Right cardiac atrium (tissue), 5 donors: ENCODE results near the gene PDF. TPM values are rescaled to one million over a fixed set of nuclear protein-coding genes. Genes with fewer than 3 reads are reported as not detected.
A peak's percentile ranks its signal among the peaks of the same experiment; 100 is the strongest.

Source experiments
- ATAC-seq, 2 donors: fragments of 200-7000 bp; cut with Tn5 transposase; one replicate each; pipeline versions ENCODE4 v1.8.0 to v1.9.1; 2020; ENCODE audit warnings: moderate library complexity in 2 of 2, mild to moderate bottlenecking in 1 of 2
- DNase-seq, 3 donors: peaks; one replicate each; pipeline ENCODE4 v3.0.0-alpha.2; 2020
- H3K27ac ChIP-seq: one replicate; pipeline ENCODE4 v1.5.1; 2013; ENCODE audit warnings: mild to moderate bottlenecking, low read length, control low read depth, moderate library complexity
- H3K27me3 ChIP-seq: one replicate; pipeline ENCODE4 v1.6.1; 2013; ENCODE audit not compliant: control insufficient read depth, insufficient read depth
- H3K4me1 ChIP-seq: one replicate; pipeline ENCODE4 v1.6.1; 2013; ENCODE audit warnings: low read length; ENCODE audit not compliant: control insufficient read depth, insufficient read depth
- H3K4me3 ChIP-seq: one replicate; pipeline ENCODE4 v1.5.1; 2013; ENCODE audit warnings: low read length, control low read depth
- H3K9me3 ChIP-seq: one replicate; pipeline ENCODE4 v1.6.1; 2013; ENCODE audit warnings: low read length; ENCODE audit not compliant: control insufficient read depth
- WGBS: extraction: QIAGEN DNeasy Blood & Tissue Kit; methylation state at CpG from one replicate; pipeline ENCODE4 v1.1.7; 2013; 5-methylcytosine and 5-hydroxymethylcytosine counted together
- intact Hi-C, 4 donors: fragments of 100-400 bp; cut with DNase I; formaldehyde crosslinking; loops; one replicate each; pipeline versions ENCODE4 v1.11.0 to v1.14.0; 2022 to 2023
- long read RNA-seq, 4 donors: library from polyadenylated mRNA; unstranded; transcript quantifications; one replicate each; pipeline ENCODE4 v2.0.0, GENCODE V29; 2020 to 2021
- polyA plus RNA-seq: library from polyadenylated mRNA; stranded (reverse); fragments of 200-250 nt; gene quantifications from one replicate; pipeline ENCODE4 v1.2.3, GENCODE V29; 2013
- total RNA-seq, 4 donors: library from RNA; stranded (reverse); fragmentation: NEBNext Ultra II Directional; extraction: Animal tissue kit (Norgen Biotek cat#: 25700); gene quantifications; one replicate each; pipeline ENCODE4 v1.2.1, GENCODE V29; 2021
- donor health status: healthy with polysubstance abuse.
- donor health status: DM: no; HTN: yes; CAD: no.
- donor health status: DM: no; HTN: no; CAD: no.
- donor health status: DM: no; HTN: yes; CAD: no; lungs with severe emphysema.
- donor health status: DM: yes; HTN: yes; CAD: no.

PDF gene, protein sequence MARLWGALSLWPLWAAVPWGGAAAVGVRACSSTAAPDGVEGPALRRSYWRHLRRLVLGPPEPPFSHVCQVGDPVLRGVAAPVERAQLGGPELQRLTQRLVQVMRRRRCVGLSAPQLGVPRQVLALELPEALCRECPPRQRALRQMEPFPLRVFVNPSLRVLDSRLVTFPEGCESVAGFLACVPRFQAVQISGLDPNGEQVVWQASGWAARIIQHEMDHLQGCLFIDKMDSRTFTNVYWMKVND
- total RNA-seq: 1 to 10 TPM; 4.7 to 5.7 (median 4.9) TPM
- polyA plus RNA-seq: 2.9 TPM
- long read RNA-seq, donor 1, transcript PDF-201 (2 exons, 1,158 nt): major isoform, 10 of 10 reads
- long read RNA-seq, donor 1, partial matches to known transcripts: 0 of 10 reads
- long read RNA-seq, donor 1, other reads (novel, unspliced or antisense): 0 of 10 reads
- long read RNA-seq, donor 2, transcript PDF-201 (2 exons, 1,158 nt): major isoform, 9 of 9 reads
- long read RNA-seq, donor 2, partial matches to known transcripts: 0 of 9 reads
- long read RNA-seq, donor 2, other reads (novel, unspliced or antisense): 0 of 9 reads
- long read RNA-seq, donor 3, partial matches to known transcripts: 0 of 7 reads
- long read RNA-seq, donor 3, other reads (novel, unspliced or antisense): 4 of 7 reads
- long read RNA-seq, donor 4, partial matches to known transcripts: 0 of 4 reads
- long read RNA-seq, donor 4, other reads (novel, unspliced or antisense): 0 of 4 reads

DNA sequence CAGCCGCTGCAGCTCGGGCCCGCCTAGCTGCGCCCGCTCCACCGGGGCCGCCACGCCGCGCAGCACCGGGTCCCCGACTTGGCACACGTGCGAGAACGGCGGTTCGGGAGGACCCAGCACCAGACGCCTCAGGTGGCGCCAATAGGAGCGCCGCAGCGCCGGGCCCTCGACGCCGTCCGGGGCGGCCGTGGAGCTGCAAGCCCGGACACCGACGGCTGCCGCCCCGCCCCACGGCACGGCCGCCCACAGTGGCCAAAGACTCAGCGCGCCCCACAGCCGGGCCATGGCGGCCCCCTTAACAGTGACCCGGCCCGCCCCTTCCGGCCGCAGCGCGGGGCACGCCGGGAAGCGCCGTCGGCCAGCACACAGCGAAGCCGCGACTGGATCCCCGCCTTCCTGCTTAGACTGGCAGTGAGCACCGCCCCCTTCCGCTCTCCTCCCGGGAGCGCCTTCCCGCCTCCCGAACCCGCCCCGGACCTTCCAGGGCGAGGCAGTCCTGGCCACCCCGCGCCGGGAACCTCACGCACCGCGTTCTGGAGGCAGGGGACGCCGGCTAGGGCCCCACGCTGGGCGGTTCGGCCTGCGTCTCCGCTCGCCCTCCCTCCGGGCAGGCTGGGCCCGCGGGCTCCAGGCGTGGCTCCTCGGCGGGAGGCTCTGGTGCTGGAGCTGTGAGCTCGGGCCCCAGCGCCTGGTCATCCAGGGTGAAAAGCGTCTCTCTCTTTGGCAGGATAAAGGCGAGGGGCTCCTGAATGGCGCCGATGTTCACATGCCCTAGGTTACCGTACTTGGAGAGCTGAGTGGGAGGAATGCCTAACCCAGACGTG lies at the start of gene PDF:
TSS of gene PDF (minus strand) at position 303 of the 824 bp plus-strand sequence. CDS start at position 285, 18 bp downstream.
- H3K4me1 ChIP-seq: peaks cover 6% of the 10 kb centered on the region
- WGBS: under 1% methylated on average over 93 of the region's 93 CpGs
- intact Hi-C loops: no loop called here

GRCh38 chr16:69378760-69379159 lies 48.4 kb upstream of the PDF start:
- intact Hi-C loops: no loop called here
- no peak for ATAC-seq
- H3K4me3 ChIP-seq: no peak overlapping the region
- no peak overlapping the region for H3K27ac ChIP-seq
- WGBS: 74% methylated on average over 1 of the region's 1 CpG
- DNase-seq: no peak
- H3K9me3 ChIP-seq: no peaks in the 10 kb centered on the region
- H3K4me1 ChIP-seq: no peaks in the 10 kb centered on the region
- no peaks in the 10 kb centered on the region for H3K27me3 ChIP-seq

More for the DNA sequence above, at the start of gene PDF:
- Histone ChIP-seq H3K9me3 (no peaks in the 10 kb centered on the region), H3K27me3 (no peaks in the 10 kb centered on the region), H3K4me3 (peak within 1 kb of the TSS; percentile 78), H3K27ac (peak within 1 kb of the TSS; percentile 89)
- DNase-seq (peak; percentile 96 to 98 (median 97)), ATAC-seq (peak; percentile 97 to 98)

DNA sequence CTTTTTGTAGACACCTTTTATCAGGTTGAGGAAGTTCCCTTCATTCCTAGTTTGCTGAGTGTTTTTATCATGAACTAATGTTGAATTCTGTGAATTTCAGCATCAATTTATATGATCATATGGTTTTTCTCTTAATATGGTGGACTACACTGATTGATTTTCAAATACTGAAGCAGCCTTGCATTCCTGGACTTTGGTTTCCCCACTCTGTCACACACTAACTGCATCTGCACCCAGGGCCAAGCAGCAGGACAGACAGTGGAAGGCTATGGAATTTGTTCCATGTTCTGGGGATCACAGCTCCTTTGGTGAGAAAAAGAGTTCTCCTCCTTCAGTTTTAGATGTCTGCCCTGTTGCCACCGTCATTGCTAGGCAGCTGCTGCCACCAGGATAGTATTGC lies 47.6 kb upstream of the PDF start:
- H3K4me3 ChIP-seq: no peak overlapping the region
- intact Hi-C loops: no loop called here
- 97% methylated on average over 1 of the region's 1 CpG for WGBS
- no peaks in the 10 kb centered on the region for H3K27me3 ChIP-seq
- no peaks in the 10 kb centered on the region for H3K4me1 ChIP-seq
- no peak overlapping the region for H3K27ac ChIP-seq
- H3K9me3 ChIP-seq: no peaks in the 10 kb centered on the region
- ATAC-seq (no peak), DNase-seq (no peak)

DNA sequence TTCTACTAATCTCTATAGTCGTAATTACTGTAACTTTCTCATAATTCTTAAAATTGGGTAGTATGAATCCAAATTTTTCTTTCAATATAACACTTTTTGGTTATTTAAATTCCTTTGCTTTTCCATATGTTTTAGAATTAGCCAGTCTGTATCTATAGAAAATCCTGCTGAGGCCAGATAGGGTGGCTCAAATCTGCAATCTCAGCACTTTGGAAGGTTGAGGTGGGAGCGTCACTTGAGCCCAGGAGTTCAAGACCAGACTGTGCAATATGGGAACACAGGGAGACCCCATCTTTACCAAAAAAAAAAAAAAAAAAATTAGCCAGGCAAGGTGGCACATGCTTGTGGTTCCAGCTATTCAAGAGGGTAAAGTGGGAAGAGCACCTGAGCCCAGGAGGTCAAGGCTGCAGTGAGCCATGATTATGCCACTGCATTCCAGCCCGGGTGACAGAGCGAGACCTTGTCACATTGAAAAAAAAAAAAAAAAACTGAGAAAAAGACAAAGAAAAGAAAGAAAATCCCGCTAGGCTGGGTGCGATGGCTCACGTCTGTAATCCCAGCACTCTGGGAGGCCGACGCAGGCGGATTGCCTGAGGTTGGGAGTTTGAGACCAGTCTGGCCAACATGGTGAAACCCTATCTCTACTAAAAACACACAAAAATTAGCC lies 46.1 kb upstream of the PDF start:
- no peaks in the 10 kb centered on the region for H3K4me1 ChIP-seq
- ATAC-seq (no peak), DNase-seq (no peak)
- no peak overlapping the region for H3K4me3 ChIP-seq
- H3K9me3 ChIP-seq: no peaks in the 10 kb centered on the region
- no peak overlapping the region for H3K27ac ChIP-seq
- 96% methylated on average over 10 of the region's 10 CpGs for WGBS
- intact Hi-C loops: no loop called here
- H3K27me3 ChIP-seq: no peaks in the 10 kb centered on the region

GRCh38 chr16:69373019-69373418 lies 42.6 kb upstream of the PDF start:
- Histone ChIP-seq H3K4me1 (no peaks in the 10 kb centered on the region), H3K27me3 (no peaks in the 10 kb centered on the region), H3K9me3 (no peaks in the 10 kb centered on the region), H3K27ac (no peak overlapping the region), H3K4me3 (no peak overlapping the region)
- DNase-seq: no peak
- intact Hi-C loops: no loop called here
- ATAC-seq: no peak
- 92% methylated on average over 1 of the region's 1 CpG for WGBS

DNA sequence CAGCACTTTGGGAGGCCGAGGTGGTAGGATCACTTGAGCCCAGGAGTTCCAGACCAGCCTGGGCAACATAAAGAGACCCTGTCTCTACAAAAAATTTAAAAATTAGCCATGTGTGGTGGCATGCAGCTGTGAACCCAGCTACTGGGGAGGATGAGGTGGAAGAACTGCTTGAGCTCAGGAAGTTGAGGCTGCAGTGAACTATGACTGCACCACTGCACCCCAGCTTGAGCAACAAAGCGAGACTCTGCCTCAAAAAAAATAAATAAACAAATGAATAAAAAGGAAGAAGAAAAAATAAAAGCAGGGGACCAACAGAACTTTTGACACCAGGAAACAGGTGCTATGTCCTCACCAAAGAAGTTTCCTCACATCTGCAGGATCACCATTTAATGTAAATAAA lies 41.2 kb upstream of the PDF start:
- DNase-seq (no peak), ATAC-seq (no peak)
- 93% methylated on average over 2 of the region's 2 CpGs for WGBS
- Histone ChIP-seq H3K27ac (no peak overlapping the region), H3K4me1 (no peaks in the 10 kb centered on the region), H3K4me3 (no peak overlapping the region), H3K27me3 (no peaks in the 10 kb centered on the region), H3K9me3 (no peaks in the 10 kb centered on the region)
- intact Hi-C loops: no loop called here

DNA sequence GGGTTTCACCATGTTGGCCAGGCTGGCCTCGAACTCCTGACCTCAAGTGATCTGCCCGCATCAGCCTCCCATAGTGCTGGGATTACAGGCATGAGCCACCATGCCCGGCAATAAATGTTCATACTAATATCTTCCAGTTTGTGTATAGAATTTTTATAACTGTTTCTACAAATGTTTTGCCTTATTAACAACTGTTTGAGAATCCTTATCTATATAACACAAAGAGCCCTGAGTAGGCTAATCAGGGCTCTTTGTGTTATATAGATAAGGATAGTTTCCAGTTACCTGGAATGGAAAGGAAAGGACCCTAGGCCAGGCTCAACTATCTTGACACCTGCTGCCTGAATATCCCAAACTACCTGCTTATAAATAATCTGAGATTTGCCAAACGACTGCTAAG lies 38.5 kb upstream of the PDF start:
- Histone ChIP-seq H3K4me3 (no peak overlapping the region), H3K9me3 (no peaks in the 10 kb centered on the region), H3K4me1 (no peaks in the 10 kb centered on the region), H3K27ac (no peak overlapping the region), H3K27me3 (no peaks in the 10 kb centered on the region)
- WGBS: 96% methylated on average over 4 of the region's 4 CpGs
- intact Hi-C loops: no loop called here
- ATAC-seq (no peak), DNase-seq (no peak)

DNA sequence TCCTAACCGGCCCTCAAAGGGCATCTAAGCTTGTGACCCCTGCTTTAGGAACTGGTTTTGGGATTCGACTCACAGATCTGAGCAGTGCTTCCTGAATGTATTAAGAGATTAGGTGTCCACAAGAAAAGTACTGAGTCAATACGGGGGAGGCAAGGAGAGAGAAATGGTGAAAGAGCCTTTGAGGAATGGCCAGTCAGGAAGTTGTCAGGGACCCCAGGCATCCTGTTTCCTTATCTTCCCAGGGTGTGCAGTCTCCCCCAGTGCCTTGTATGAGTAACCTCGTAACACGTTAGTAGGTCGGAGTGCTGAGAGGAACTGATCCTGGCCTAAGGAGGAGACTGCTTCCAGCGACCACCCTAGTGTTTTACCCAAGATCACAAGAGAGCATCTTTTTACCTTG lies 37.6 kb upstream of the PDF start:
- intact Hi-C loops: no loop called here
- H3K27me3 ChIP-seq: no peaks in the 10 kb centered on the region
- DNase-seq (no peak), ATAC-seq (no peak)
- no peak overlapping the region for H3K4me3 ChIP-seq
- H3K4me1 ChIP-seq: no peaks in the 10 kb centered on the region
- whole genome bisulfite sequencing: 64% methylated on average over 7 of the region's 7 CpGs
- H3K9me3 ChIP-seq: no peaks in the 10 kb centered on the region
- H3K27ac ChIP-seq: no peak overlapping the region

DNA sequence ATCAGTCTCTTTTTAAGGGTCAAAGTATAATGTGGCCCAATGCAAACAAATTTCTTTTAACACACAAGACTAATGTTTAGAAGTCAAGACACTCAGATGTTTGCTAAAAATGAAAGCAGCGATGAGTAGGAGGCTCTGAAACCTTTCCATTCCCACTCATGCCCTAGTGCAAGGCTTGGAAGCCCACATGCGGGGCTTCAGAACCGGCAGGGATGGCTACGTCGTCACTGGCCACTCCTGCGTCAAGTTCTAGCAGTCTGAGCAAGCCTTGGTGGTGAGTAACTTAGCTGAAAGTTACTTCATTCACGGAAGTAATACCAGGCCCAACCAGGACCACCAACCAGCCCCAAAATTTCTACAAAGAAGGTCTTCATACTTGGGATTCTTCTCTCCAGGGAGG lies 36.0 kb upstream of the PDF start:
- Histone ChIP-seq H3K4me1 (no peaks in the 10 kb centered on the region), H3K9me3 (no peaks in the 10 kb centered on the region), H3K4me3 (no peak overlapping the region), H3K27ac (no peak overlapping the region), H3K27me3 (no peaks in the 10 kb centered on the region)
- intact Hi-C loops: no loop called here
- DNase-seq: no peak
- ATAC-seq: no peak
- 91% methylated on average over 7 of the region's 7 CpGs for WGBS

- no peak for DNase-seq
- no peaks in the 10 kb centered on the region for H3K4me1 ChIP-seq
- intact Hi-C loops: no loop called here
Observed at GRCh38 chr16:69365901-69366300, 35.5 kb upstream of the PDF start.

More at GRCh38 chr16:69365901-69366300, 35.5 kb upstream of the PDF start:
- no peak for ATAC-seq
- 90% methylated on average over 2 of the region's 2 CpGs for WGBS
- H3K4me3 ChIP-seq: no peak overlapping the region
- no peaks in the 10 kb centered on the region for H3K27me3 ChIP-seq
- H3K9me3 ChIP-seq: no peaks in the 10 kb centered on the region
- H3K27ac ChIP-seq: no peak overlapping the region
